ENCODE measurements around the gene POP7.
"Not testable (repeated sequence)": the region's sequence is repeated elsewhere in the genome, so short reads cannot be mapped to it uniquely, and the experiment has no call there.

POP7 gene

DNA sequence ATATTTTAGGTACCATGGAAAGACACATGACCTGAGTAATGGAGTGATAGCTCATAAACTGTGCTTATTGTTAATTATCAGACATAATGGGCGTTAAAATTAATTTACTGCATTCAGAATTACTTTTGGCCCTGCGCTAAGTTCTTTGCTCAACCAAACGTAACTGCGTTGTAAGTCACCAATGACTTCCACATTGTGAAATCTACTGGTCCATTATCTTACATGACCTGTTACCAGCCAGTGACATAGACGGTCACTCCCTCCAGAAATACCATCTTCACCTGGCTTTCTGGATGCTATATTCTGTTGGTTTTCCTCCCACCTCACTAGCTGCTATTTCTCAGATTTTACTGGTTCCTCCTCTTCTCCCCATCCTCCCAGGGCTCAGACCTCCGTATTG, 6.9 kb upstream of the POP7 start:
- Histone ChIP-seq H2AFZ (ENCODE audit: low read length) (no peak overlapping the region), H3K4me2 (ENCODE audit: low read depth, low read length, poor library complexity, severe bottlenecking) (no peak overlapping the region), H3K4me1 (ENCODE audit: insufficient read depth, low read length, poor library complexity, severe bottlenecking) (no peaks in the 10 kb centered on the region), H3K4me3 (ENCODE audit: low read length, poor library complexity, severe bottlenecking) (no peak overlapping the region), H3K79me2 (ENCODE audit: insufficient read depth, low read length) (no peaks in the 10 kb centered on the region), H4K20me1 (ENCODE audit: insufficient read depth, low read length, poor library complexity, severe bottlenecking) (no peaks in the 10 kb centered on the region), H3K9me2 (replicated peaks; ENCODE audit: low read depth, low read length) (no peaks in the 10 kb centered on the region), H3K9ac (ENCODE audit: low read depth, low read length, poor library complexity, severe bottlenecking) (no peak overlapping the region), H3K9me3 (ENCODE audit: insufficient read depth, low read depth, low read length) (no peaks in the 10 kb centered on the region), H3K27me3 (ENCODE audit: insufficient read depth, low read length, poor library complexity, severe bottlenecking) (no peaks in the 10 kb centered on the region), H3K36me3 (ENCODE audit: insufficient read depth, low read length) (no peaks in the 10 kb centered on the region), H3F3A (ENCODE audit: low read depth) (no peaks in the 10 kb centered on the region)
- TF ChIP-seq, protein P1, sequence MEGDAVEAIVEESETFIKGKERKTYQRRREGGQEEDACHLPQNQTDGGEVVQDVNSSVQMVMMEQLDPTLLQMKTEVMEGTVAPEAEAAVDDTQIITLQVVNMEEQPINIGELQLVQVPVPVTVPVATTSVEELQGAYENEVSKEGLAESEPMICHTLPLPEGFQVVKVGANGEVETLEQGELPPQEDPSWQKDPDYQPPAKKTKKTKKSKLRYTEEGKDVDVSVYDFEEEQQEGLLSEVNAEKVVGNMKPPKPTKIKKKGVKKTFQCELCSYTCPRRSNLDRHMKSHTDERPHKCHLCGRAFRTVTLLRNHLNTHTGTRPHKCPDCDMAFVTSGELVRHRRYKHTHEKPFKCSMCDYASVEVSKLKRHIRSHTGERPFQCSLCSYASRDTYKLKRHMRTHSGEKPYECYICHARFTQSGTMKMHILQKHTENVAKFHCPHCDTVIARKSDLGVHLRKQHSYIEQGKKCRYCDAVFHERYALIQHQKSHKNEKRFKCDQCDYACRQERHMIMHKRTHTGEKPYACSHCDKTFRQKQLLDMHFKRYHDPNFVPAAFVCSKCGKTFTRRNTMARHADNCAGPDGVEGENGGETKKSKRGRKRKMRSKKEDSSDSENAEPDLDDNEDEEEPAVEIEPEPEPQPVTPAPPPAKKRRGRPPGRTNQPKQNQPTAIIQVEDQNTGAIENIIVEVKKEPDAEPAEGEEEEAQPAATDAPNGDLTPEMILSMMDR (conservative IDR thresholded peaks at IDR 0.05; ENCODE audit: low read length) = no peak
- TF ChIP-seq EZH2phosphoT487 (IDR thresholded peaks at IDR 0.05; ENCODE audit: borderline replicate concordance) = no peak

GRCh38 chr7:100701089-100701488, 4.8 kb upstream of the POP7 start:
- H2AFZ ChIP-seq (ENCODE audit: low read length); H3K27me3 ChIP-seq (ENCODE audit: insufficient read depth, low read length, poor library complexity, severe bottlenecking); H3K4me2 ChIP-seq (ENCODE audit: low read depth, low read length, poor library complexity, severe bottlenecking); H3K79me2 ChIP-seq (ENCODE audit: insufficient read depth, low read length); H4K20me1 ChIP-seq (ENCODE audit: insufficient read depth, low read length, poor library complexity, severe bottlenecking); H3K4me1 ChIP-seq (ENCODE audit: insufficient read depth, low read length, poor library complexity, severe bottlenecking); H3K9ac ChIP-seq (ENCODE audit: low read depth, low read length, poor library complexity, severe bottlenecking); H3K4me3 ChIP-seq (ENCODE audit: low read length, poor library complexity, severe bottlenecking); H3K9me3 ChIP-seq (ENCODE audit: insufficient read depth, low read depth, low read length); H3K9me2 ChIP-seq (replicated peaks; ENCODE audit: low read depth, low read length); H3F3A ChIP-seq (ENCODE audit: low read depth); H3K36me3 ChIP-seq (ENCODE audit: insufficient read depth, low read length): not testable (repeated sequence)

DNA sequence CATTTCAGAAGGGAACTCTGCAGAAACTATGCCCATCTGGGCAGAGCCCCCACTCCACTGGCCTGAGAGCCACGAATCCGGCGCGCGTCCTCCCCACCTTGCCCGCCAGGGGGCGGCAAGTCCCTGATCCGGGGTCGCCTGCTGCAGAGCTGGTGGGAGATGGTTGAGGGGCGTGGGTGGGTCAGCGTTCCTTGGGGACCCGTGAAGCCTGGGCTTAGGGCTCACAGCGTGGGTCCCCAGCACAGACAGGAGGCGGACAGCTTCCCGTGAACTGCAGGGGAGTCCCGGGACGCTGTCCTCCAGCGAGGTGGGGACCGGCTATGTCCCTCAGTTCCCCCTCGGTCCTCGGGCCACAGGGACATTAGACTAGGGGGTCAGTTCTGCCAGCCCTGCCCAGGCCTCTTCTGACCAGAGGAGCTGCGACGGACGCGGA, 585 bp upstream of the POP7 start:
- Histone ChIP-seq H2AFZ (ENCODE audit: low read length) (peak overlapping the region; percentile 44; the same call in 1 of the 2 replicates), H3K27me3 (ENCODE audit: insufficient read depth, low read length, poor library complexity, severe bottlenecking) (no peaks in the 10 kb centered on the region), H3F3A (ENCODE audit: low read depth) (no peaks in the 10 kb centered on the region), H3K4me2 (ENCODE audit: low read depth, low read length, poor library complexity, severe bottlenecking) (peak overlapping the region; percentile 97), H4K20me1 (ENCODE audit: insufficient read depth, low read length, poor library complexity, severe bottlenecking) (peaks cover 12% of the 10 kb centered on the region), H3K4me3 (ENCODE audit: low read length, poor library complexity, severe bottlenecking) (peak overlapping the region; percentile 98), H3K79me2 (ENCODE audit: insufficient read depth, low read length) (peaks cover 28% of the 10 kb centered on the region), H3K36me3 (ENCODE audit: insufficient read depth, low read length) (no peaks in the 10 kb centered on the region), H3K4me1 (ENCODE audit: insufficient read depth, low read length, poor library complexity, severe bottlenecking) (peaks cover 18% of the 10 kb centered on the region), H3K9me3 (ENCODE audit: insufficient read depth, low read depth, low read length) (no peaks in the 10 kb centered on the region), H3K9ac (ENCODE audit: low read depth, low read length, poor library complexity, severe bottlenecking) (peak overlapping the region; percentile 92), H3K9me2 (replicated peaks; ENCODE audit: low read depth, low read length) (no peaks in the 10 kb centered on the region)
- TF ChIP-seq, protein P1 (conservative IDR thresholded peaks at IDR 0.05; ENCODE audit: low read length) = peak; percentile 87
- TF ChIP-seq EZH2phosphoT487 (IDR thresholded peaks at IDR 0.05; ENCODE audit: borderline replicate concordance) = no peak

DNA sequence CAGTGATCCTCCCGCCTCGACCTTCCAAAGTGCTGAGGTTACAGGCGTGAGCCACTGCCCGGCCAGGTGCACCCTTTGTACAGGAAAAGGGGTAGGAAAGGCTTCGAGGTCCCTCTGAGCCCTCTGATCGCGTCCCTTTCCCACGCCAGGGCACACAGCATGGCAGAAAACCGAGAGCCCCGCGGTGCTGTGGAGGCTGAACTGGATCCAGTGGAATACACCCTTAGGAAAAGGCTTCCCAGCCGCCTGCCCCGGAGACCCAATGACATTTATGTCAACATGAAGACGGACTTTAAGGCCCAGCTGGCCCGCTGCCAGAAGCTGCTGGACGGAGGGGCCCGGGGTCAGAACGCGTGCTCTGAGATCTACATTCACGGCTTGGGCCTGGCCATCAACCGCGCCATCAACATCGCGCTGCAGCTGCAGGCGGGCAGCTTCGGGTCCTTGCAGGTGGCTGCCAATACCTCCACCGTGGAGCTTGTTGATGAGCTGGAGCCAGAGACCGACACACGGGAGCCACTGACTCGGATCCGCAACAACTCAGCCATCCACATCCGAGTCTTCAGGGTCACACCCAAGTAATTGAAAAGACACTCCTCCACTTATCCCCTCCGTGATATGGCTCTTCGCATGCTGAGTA, 871 bp downstream of the POP7 start:
- H3K27me3 ChIP-seq (ENCODE audit: insufficient read depth, low read length, poor library complexity, severe bottlenecking) = no peaks in the 10 kb centered on the region
- H3K9me3 ChIP-seq (ENCODE audit: insufficient read depth, low read depth, low read length) = no peaks in the 10 kb centered on the region
- H2AFZ ChIP-seq (ENCODE audit: low read length) = peak overlapping the region; percentile 97
- no peaks in the 10 kb centered on the region for H3K9me2 ChIP-seq (replicated peaks; ENCODE audit: low read depth, low read length)
- peaks cover 28% of the 10 kb centered on the region for H3K79me2 ChIP-seq (ENCODE audit: insufficient read depth, low read length)
- peaks cover 12% of the 10 kb centered on the region for H4K20me1 ChIP-seq (ENCODE audit: insufficient read depth, low read length, poor library complexity, severe bottlenecking)
- H3K4me1 ChIP-seq (ENCODE audit: insufficient read depth, low read length, poor library complexity, severe bottlenecking) = peaks cover 18% of the 10 kb centered on the region
- peak overlapping the region; percentile 98 for H3K4me3 ChIP-seq (ENCODE audit: low read length, poor library complexity, severe bottlenecking)
- no peaks in the 10 kb centered on the region for H3F3A ChIP-seq (ENCODE audit: low read depth)
- TF ChIP-seq, protein P1 (conservative IDR thresholded peaks at IDR 0.05; ENCODE audit: low read length) = no peak
- H3K9ac ChIP-seq (ENCODE audit: low read depth, low read length, poor library complexity, severe bottlenecking) = peak overlapping the region; percentile 92
- peak overlapping the region; percentile 97 for H3K4me2 ChIP-seq (ENCODE audit: low read depth, low read length, poor library complexity, severe bottlenecking)
- H3K36me3 ChIP-seq (ENCODE audit: insufficient read depth, low read length) = no peaks in the 10 kb centered on the region

Data from Loucy (cell line).